ENCODE data around the gene COX6B2. TPM values are rescaled to one million over a fixed set of nuclear protein-coding genes. Genes with fewer than 3 reads are reported as not detected.

Gene COX6B2
- total RNA-seq, 2 experiments from 2014 or later: 0.28 TPM; not detected in 1

- intact Hi-C loops (cut with DNase I, micrococcal nuclease): no loop called here
- no peaks in the 10 kb centered on the region for H3K27me3 ChIP-seq (ENCODE audit: control insufficient read depth in 1 of 2, insufficient read depth in 2 of 2, low read length in 2 of 2)
- ATAC-seq (ENCODE audit: poor library complexity) (no peak), DNase-seq (no peak)
- no peak for TF ChIP-seq CTCF (IDR thresholded peaks at IDR 0.05)
- peaks cover 13% of the 10 kb centered on the region for H3K27me3 Mint-ChIP-seq
- POLR2A ChIA-PET: interaction anchor here (1.0 kb wide), 1 partner anchor 17 kb away, joined by 3 read pairs; no protein-coding TSS in a partner anchor
- no peaks in the 10 kb centered on the region for H3K9me3 Mint-ChIP-seq
- no peaks in the 10 kb centered on the region for H3K36me3 Mint-ChIP-seq (ENCODE audit: low read depth)
- no peak overlapping the region for H3K27ac ChIP-seq (ENCODE audit: low read depth in 1 of 2, low read length in 2 of 2)
- H3K4me3 ChIP-seq (ENCODE audit: low read length): no peak overlapping the region
- no peaks in the 10 kb centered on the region for H3K4me1 Mint-ChIP-seq (ENCODE audit: low read depth)
- H3K36me3 ChIP-seq (ENCODE audit: insufficient read depth, low read length): no peaks in the 10 kb centered on the region
- peaks cover 0 to 4% of the 10 kb centered on the region in 2 experiments for H3K9me3 ChIP-seq (ENCODE audit: control insufficient read depth in 1 of 2, insufficient read depth in 1 of 2, low read length in 2 of 2)
- no peak overlapping the region for H3K4me3 Mint-ChIP-seq
- H3K4me1 ChIP-seq (ENCODE audit: insufficient read depth, low read length): no peaks in the 10 kb centered on the region
- CTCF ChIA-PET: interaction anchor here (1.6 kb wide), 1 partner anchor 20 kb away, joined by 6 read pairs; no protein-coding TSS in a partner anchor
- H3K27ac Mint-ChIP-seq: no peak overlapping the region
Measured at GRCh38 chr19:55321466-55322137, 32.9 kb downstream of the COX6B2 start.

DNA sequence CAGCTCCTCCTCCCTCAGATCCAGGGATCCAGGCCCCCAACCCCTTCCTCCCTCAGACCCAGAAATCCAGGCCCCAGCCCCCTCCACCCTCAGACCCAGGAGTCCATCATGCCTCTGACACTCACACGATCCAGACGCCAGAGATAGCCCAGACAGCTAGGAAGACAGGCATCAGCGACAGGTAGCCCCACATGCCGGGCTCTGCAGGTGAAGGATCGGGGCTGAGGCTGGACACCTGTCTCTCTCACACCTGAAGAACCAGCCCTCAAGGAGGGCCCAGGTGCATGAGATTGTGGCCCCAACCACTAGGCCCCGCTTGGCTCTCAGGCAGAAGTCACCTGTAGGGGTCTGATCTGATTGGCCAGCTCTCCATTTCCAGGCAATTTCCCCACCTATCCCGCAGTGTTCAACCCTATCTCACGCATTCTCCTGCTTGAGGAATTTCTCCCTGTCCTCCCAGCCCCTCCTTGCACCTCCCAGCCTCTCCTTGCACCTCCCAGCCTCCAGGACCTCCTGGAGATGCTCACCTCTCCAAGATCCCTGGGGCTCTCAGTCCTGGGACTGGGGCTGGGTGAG lies 33.6 kb downstream of the COX6B2 start:
- H3K27ac Mint-ChIP-seq: no peak overlapping the region
- Histone ChIP-seq H3K27me3 (ENCODE audit: control insufficient read depth in 1 of 2, insufficient read depth in 2 of 2, low read length in 2 of 2) (no peaks in the 10 kb centered on the region), H3K4me1 (ENCODE audit: insufficient read depth, low read length) (no peaks in the 10 kb centered on the region), H3K9me3 (ENCODE audit: control insufficient read depth in 1 of 2, insufficient read depth in 1 of 2, low read length in 2 of 2) (peaks cover 0 to 4% of the 10 kb centered on the region in 2 experiments), H3K36me3 (ENCODE audit: insufficient read depth, low read length) (no peaks in the 10 kb centered on the region), H3K27ac (ENCODE audit: low read depth in 1 of 2, low read length in 2 of 2) (no peak overlapping the region), H3K4me3 (ENCODE audit: low read length) (no peak overlapping the region)
- intact Hi-C loops (cut with DNase I, micrococcal nuclease): no loop called here
- H3K9me3 Mint-ChIP-seq: no peaks in the 10 kb centered on the region
- H3K27me3 Mint-ChIP-seq: peaks cover 13% of the 10 kb centered on the region
- TF ChIP-seq CTCF (IDR thresholded peaks at IDR 0.05): no peak
- no peak for DNase-seq
- ChIA-PET CTCF (interaction anchor here (1.6 kb wide), 1 partner anchor 19 kb away, joined by 6 read pairs; no protein-coding TSS in a partner anchor), POLR2A (no interaction called here)
- ATAC-seq (ENCODE audit: poor library complexity): no peak
- H3K36me3 Mint-ChIP-seq (ENCODE audit: low read depth): no peaks in the 10 kb centered on the region
- no peak overlapping the region for H3K4me3 Mint-ChIP-seq
- H3K4me1 Mint-ChIP-seq (ENCODE audit: low read depth): no peaks in the 10 kb centered on the region

GRCh38 chr19:55319785-55320184 lies 34.7 kb downstream of the COX6B2 start:
- no peak for ATAC-seq (ENCODE audit: poor library complexity)
- H3K36me3 Mint-ChIP-seq (ENCODE audit: low read depth): no peaks in the 10 kb centered on the region
- intact Hi-C loops (cut with DNase I, micrococcal nuclease): no loop called here
- H3K27ac ChIP-seq (ENCODE audit: low read depth in 1 of 2, low read length in 2 of 2): no peak overlapping the region
- H3K27me3 ChIP-seq (ENCODE audit: control insufficient read depth in 1 of 2, insufficient read depth in 2 of 2, low read length in 2 of 2): no peaks in the 10 kb centered on the region
- POLR2A ChIA-PET: no interaction called here
- H3K27ac Mint-ChIP-seq: no peak overlapping the region
- no peaks in the 10 kb centered on the region for H3K36me3 ChIP-seq (ENCODE audit: insufficient read depth, low read length)
- peaks cover 0 to 4% of the 10 kb centered on the region in 2 experiments for H3K9me3 ChIP-seq (ENCODE audit: control insufficient read depth in 1 of 2, insufficient read depth in 1 of 2, low read length in 2 of 2)
- H3K9me3 Mint-ChIP-seq: no peaks in the 10 kb centered on the region
- H3K4me3 Mint-ChIP-seq: no peak overlapping the region
- TF ChIP-seq CTCF (IDR thresholded peaks at IDR 0.05): no peak
- no peak for DNase-seq
- no peak overlapping the region for H3K4me3 ChIP-seq (ENCODE audit: low read length)
- peaks cover 13% of the 10 kb centered on the region for H3K27me3 Mint-ChIP-seq
- no peaks in the 10 kb centered on the region for H3K4me1 Mint-ChIP-seq (ENCODE audit: low read depth)
- H3K4me1 ChIP-seq (ENCODE audit: insufficient read depth, low read length): no peaks in the 10 kb centered on the region
- CTCF ChIA-PET: no interaction called here

Measured in CD4-positive, alpha-beta T cell (primary cell).